Esophagus squamous epithelium (tissue), 4 donors: ENCODE data around the gene MBD5.

Experiments
- POLR2A ChIP-seq, 4 donors: fragments of 450-650 bp; IDR thresholded peaks; one replicate each; pipeline ENCODE4 v1.6.1; 2017; ENCODE audit warnings: antibody characterized with exemption in 4 of 4, mild to moderate bottlenecking in 4 of 4, moderate library complexity in 3 of 4
- TF ChIP-seq, protein P1 (sequence below), 6 experiments: fragments of 450-650 bp in 4 of 6; fragments of 200-600 bp in 2 of 6; sonication (generic) in 2 of 6; IDR thresholded peaks; one replicate each; pipeline ENCODE4 v1.5.1; 2016 to 2019; ENCODE audit warnings: antibody characterized with exemption in 6 of 6, mild to moderate bottlenecking in 4 of 6, moderate library complexity in 4 of 6

- TF ChIP-seq, protein P1, sequence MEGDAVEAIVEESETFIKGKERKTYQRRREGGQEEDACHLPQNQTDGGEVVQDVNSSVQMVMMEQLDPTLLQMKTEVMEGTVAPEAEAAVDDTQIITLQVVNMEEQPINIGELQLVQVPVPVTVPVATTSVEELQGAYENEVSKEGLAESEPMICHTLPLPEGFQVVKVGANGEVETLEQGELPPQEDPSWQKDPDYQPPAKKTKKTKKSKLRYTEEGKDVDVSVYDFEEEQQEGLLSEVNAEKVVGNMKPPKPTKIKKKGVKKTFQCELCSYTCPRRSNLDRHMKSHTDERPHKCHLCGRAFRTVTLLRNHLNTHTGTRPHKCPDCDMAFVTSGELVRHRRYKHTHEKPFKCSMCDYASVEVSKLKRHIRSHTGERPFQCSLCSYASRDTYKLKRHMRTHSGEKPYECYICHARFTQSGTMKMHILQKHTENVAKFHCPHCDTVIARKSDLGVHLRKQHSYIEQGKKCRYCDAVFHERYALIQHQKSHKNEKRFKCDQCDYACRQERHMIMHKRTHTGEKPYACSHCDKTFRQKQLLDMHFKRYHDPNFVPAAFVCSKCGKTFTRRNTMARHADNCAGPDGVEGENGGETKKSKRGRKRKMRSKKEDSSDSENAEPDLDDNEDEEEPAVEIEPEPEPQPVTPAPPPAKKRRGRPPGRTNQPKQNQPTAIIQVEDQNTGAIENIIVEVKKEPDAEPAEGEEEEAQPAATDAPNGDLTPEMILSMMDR (IDR thresholded peaks at IDR 0.05): no peak
- TF ChIP-seq POLR2A (IDR thresholded peaks at IDR 0.05): no peak
Measured at GRCh38 chr2:148251993-148252392, 231.1 kb downstream of the MBD5 start.
